ENCODE data around the gene SOCS7.

The SOCS7 gene

DNA sequence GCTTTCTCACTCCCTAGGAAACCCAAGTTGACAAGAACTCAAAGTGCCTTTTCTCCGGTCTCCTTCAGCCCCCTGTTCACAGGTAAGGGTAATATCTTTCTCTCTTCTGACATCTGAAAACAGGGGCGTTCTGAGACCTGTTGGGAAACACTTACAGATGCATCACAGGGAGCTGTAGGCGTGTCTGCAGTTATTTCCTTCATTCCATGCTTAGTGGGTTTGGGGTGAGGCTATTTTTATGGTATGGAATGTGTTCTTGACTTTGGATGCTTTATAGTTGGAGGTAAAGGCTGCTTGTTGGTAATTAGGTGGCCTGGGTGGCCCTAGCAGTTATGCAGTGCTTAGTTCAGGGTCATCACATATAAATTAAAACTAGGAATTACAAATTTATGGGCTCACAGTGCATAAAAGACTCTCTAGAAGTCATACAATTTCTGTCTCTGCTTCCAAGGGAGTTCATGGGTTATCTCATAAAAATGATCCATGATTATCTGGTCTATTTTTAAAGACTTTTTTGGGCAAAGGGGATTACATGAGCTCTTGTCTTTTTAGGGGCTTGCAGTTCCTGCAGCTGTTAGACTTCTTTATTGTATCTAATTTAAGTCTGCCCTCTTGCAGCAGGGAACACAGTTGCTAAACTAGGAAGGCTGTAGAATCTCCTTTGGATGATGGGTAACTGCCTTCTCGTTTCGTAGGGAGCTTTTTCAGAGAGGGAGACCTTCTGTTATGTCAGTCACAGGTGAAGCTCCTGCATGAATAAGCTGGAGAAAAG, 10.2 kb downstream of the SOCS7 start:
- H3K36me3 ChIP-seq (replicated peaks) = peaks cover 15% of the 10 kb centered on the region
- H3K9me3 ChIP-seq = no peaks in the 10 kb centered on the region
- peaks cover 12% of the 10 kb centered on the region for H3K4me1 ChIP-seq
- no peaks in the 10 kb centered on the region for H3K27me3 ChIP-seq (ENCODE audit: low read depth)
- no peak for DNase-seq (ENCODE audit: low spot score in 2 of 2)
- no peak overlapping the region for H3K4me3 ChIP-seq
- in situ Hi-C loops (cut with MboI; ENCODE audit: low sequenced_read_pairs) = no loop called here

DNA sequence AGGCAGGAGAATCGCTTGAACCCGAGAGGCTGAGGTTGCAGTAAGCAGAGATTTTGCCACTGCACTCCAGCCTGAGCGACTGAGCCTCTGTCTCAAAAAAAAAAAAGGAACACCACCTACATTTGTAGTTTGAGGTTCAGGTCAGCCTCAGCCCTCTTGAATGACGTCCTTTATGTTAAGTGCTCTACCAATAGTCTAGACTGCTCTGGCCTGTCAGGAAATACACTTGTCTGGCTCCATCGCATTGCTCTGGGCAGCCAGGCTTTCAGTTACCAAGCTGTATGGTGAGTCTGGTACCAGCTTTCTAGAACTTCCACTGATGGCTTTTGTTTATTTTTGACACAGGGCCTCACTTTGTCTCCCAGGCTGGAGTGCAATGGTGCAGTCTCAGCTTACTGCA, 11.4 kb downstream of the SOCS7 start:
- in situ Hi-C loops (cut with MboI; ENCODE audit: low sequenced_read_pairs) = no loop called here
- Histone ChIP-seq H3K36me3 (replicated peaks) (peaks cover 23% of the 10 kb centered on the region), H3K9me3 (no peaks in the 10 kb centered on the region), H3K27me3 (ENCODE audit: low read depth) (no peaks in the 10 kb centered on the region), H3K4me1 (peaks cover 4% of the 10 kb centered on the region), H3K4me3 (no peak overlapping the region)
- DNase-seq (ENCODE audit: low spot score in 2 of 2) = no peak

DNA sequence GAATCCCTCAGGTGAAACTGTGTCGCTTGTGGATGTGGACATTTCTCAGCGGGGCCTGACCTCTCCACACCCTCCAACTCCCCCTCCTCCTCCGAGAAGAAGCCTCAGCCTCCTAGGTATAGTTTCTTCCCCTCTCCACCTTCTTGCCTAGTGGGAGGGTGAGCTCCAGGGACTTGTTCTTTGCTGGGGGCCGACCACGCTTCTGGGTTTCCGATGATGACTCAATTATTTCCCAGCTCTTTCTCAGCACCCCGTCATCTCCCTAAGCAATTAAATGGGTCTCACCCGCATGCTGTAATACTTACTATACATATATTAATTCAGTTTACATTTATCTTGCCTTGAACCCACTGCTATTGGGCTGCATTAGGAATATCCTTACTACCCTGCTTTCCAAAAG, 13.1 kb downstream of the SOCS7 start:
- H3K27me3 ChIP-seq (ENCODE audit: low read depth) = no peaks in the 10 kb centered on the region
- H3K9me3 ChIP-seq = no peaks in the 10 kb centered on the region
- H3K4me3 ChIP-seq = no peak overlapping the region
- H3K36me3 ChIP-seq (replicated peaks) = peaks cover 34% of the 10 kb centered on the region
- in situ Hi-C loops (cut with MboI; ENCODE audit: low sequenced_read_pairs) = no loop called here
- no peaks in the 10 kb centered on the region for H3K4me1 ChIP-seq
- no peak for DNase-seq (ENCODE audit: low spot score in 2 of 2)

DNA sequence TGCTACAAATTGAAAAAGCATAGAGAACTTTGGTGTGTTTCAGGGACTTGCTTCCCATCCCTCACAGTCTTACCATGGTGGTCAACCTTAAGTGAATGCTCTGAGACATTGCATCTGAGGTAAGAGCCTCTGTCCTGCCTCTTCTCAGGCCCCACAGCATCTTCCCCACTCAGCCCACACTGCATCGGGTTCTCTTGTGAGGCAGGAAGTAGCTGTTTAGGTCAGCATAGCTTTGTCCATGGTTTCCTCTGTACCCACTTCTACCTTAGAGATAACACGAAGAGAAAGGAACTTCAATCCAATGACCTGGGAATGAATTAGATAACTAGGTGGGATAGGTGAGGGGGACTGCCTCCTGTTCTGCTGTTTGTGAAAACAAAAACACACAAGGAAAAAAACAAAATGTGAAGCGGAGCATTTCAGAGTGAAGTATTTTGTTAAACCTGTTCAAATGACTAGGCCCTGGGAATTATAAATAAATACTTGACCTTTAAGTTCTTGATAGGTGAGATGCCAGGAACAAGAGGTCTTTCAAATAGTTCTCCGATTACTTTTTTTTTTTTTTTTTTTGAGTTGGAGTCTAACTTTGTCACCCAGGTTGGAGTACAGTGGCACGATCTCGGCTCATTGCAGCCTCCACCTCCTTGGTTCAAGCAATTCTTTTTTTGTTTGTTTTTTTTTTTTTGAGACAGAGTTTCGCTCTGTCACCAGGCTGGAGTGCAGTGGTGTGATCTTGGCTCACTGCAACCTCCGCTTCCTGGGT, 17.7 kb downstream of the SOCS7 start:
- Histone ChIP-seq H3K36me3 (replicated peaks) (peaks cover 53% of the 10 kb centered on the region), H3K4me1 (no peaks in the 10 kb centered on the region), H3K4me3 (no peak overlapping the region), H3K27me3 (ENCODE audit: low read depth) (no peaks in the 10 kb centered on the region), H3K9me3 (no peaks in the 10 kb centered on the region)
- no peak for DNase-seq (ENCODE audit: low spot score in 2 of 2)
- in situ Hi-C loops (cut with MboI; ENCODE audit: low sequenced_read_pairs) = no loop called here

DNA sequence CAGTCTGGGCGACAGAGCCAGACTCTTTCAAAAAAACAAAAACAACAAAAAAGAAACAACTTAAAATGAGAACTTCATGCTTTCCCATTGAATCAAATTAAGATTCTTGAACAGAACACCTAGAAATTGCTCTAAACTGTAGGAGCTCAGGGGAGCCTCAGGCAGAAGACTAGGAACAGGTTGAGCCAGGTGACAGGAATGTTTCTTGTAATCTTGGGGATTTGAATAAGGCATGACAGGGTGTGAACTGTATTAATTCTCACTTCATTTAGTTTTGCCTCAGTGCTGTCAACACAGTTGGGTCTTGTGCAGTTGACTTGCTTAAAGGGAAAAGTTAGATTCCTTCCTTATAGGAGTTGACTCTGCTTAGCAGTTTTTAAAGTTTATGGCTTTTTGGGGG, 27.8 kb downstream of the SOCS7 start:
- H3K36me3 ChIP-seq (replicated peaks) = peaks cover 32% of the 10 kb centered on the region
- DNase-seq (ENCODE audit: low spot score in 2 of 2) = no peak
- no peaks in the 10 kb centered on the region for H3K27me3 ChIP-seq (ENCODE audit: low read depth)
- no peak overlapping the region for H3K4me3 ChIP-seq
- H3K4me1 ChIP-seq = no peaks in the 10 kb centered on the region
- in situ Hi-C loops (cut with MboI; ENCODE audit: low sequenced_read_pairs) = no loop called here
- H3K9me3 ChIP-seq = no peaks in the 10 kb centered on the region

DNA sequence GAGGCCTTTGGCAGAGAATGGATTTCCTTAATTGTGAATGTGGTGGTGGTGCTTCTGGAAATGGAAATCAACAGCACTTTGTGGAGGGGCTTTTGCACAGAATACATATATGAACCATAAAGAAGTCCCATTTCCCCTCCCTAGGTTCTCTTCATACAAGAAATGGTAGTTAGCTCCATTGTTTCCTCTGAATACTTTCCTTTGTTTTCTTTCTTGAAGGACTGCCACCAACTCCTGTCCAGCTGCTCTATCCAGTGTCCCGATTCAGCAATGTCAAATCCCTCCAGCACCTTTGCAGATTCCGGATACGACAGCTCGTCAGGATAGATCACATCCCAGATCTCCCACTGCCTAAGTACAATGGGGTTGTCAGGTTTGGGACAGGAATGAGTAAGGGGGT, 43.4 kb downstream of the SOCS7 start:
- Histone ChIP-seq H3K36me3 (replicated peaks) (peaks cover 24% of the 10 kb centered on the region), H3K9me3 (no peaks in the 10 kb centered on the region), H3K27me3 (ENCODE audit: low read depth) (no peaks in the 10 kb centered on the region), H3K4me1 (no peaks in the 10 kb centered on the region), H3K4me3 (no peak overlapping the region)
- no peak for DNase-seq (ENCODE audit: low spot score in 2 of 2)
- in situ Hi-C loops (cut with MboI; ENCODE audit: low sequenced_read_pairs) = no loop called here

DNA sequence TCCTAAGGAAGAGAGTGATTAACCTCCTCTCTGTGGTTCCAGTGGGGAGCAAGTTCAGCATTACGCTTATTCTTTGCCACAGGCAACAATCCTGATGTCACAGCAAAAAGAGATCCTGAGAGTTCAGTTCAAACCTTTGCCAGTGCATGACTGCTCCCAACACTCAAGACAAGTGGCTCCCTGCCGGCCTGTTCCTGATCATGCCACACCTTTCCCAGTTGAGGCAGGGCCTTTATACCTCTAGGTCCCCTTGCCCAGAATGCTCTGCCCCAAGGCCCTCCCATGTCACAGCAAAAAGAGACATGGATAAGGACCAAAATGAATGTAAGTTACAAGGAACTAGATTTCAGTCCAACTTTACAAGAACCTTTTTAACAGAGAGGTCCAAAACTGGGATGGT, 45.6 kb downstream of the SOCS7 start:
- no peaks in the 10 kb centered on the region for H3K9me3 ChIP-seq
- H3K4me3 ChIP-seq = no peak overlapping the region
- no peaks in the 10 kb centered on the region for H3K27me3 ChIP-seq (ENCODE audit: low read depth)
- no peak for DNase-seq (ENCODE audit: low spot score in 2 of 2)
- no peaks in the 10 kb centered on the region for H3K4me1 ChIP-seq
- in situ Hi-C loops (cut with MboI; ENCODE audit: low sequenced_read_pairs) = no loop called here
- peaks cover 35% of the 10 kb centered on the region for H3K36me3 ChIP-seq (replicated peaks)

DNA sequence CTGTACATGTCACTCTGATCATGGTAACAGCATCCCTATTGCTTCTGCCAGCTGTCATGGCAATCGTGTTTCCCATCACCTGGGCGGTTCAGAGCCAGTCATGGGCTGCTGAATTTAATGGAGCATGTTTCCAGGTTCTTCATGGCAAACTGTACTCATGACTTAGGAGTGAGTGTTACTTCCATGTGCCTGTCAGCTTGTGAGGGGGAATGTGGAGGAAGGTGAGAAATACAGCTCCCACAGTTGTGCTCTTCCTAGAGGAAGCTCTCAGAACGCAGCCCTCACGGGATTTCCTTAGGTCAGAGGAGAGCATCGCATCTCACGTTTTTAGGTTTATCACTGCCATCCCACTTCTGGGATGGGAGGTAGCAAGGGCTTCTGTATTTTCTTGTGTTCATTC, 48.6 kb downstream of the SOCS7 start:
- DNase-seq (ENCODE audit: low spot score in 2 of 2) = no peak
- Histone ChIP-seq H3K9me3 (no peaks in the 10 kb centered on the region), H3K36me3 (replicated peaks) (peaks cover 38% of the 10 kb centered on the region), H3K4me3 (no peak overlapping the region), H3K27me3 (ENCODE audit: low read depth) (no peaks in the 10 kb centered on the region), H3K4me1 (no peaks in the 10 kb centered on the region)
- in situ Hi-C loops (cut with MboI; ENCODE audit: low sequenced_read_pairs) = no loop called here

DNA sequence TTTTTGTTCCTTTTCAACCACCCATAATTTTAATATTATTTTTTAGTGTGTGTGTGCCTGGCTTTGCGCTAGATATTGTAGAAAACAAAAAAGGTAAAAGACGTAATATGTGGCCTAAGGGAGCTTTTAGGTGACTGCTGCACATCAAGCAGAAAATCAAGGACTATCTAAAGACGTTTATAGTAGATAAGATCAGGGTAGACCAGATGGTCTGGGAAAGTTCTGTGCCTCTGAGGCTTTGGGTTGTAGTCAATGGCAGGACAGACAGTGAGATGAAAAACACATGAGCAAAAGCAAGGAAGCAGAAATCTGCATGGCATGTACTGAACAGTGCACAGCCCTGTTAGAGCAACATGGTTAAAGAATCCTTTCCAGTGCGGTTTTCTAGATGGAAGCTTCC, 49.8 kb downstream of the SOCS7 start:
- DNase-seq (ENCODE audit: low spot score in 2 of 2) = no peak
- H3K36me3 ChIP-seq (replicated peaks) = peaks cover 31% of the 10 kb centered on the region
- in situ Hi-C loops (cut with MboI; ENCODE audit: low sequenced_read_pairs) = no loop called here

DNA sequence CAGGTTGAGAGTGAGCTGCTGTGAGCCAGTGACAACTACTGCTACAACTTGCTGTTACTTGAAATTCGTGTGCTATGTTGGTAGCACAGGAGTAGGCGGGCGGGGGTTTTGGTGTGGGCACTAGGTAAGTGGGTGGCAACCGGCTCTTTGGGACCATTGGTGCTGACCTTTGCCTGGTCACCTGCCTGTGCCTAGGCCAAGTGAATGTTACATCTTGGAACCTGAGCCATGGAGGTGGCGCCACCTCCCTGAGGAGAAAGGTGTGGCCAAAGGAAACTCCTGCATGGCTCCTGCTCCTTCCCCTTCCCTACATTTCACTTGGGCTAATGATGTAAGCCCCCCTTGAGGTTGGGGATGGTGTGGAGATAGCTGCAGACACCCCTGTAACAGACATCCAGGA, 51.3 kb downstream of the SOCS7 start:
- no peak for DNase-seq (ENCODE audit: low spot score in 2 of 2)
- no peaks in the 10 kb centered on the region for H3K27me3 ChIP-seq (ENCODE audit: low read depth)
- in situ Hi-C loops (cut with MboI; ENCODE audit: low sequenced_read_pairs) = no loop called here
- H3K4me1 ChIP-seq = no peaks in the 10 kb centered on the region
- peaks cover 19% of the 10 kb centered on the region for H3K36me3 ChIP-seq (replicated peaks)
- no peaks in the 10 kb centered on the region for H3K9me3 ChIP-seq
- H3K4me3 ChIP-seq = no peak overlapping the region

More for the DNA sequence above, 49.8 kb downstream of the SOCS7 start:
- Histone ChIP-seq H3K4me1 (no peaks in the 10 kb centered on the region), H3K9me3 (no peaks in the 10 kb centered on the region), H3K27me3 (ENCODE audit: low read depth) (no peaks in the 10 kb centered on the region), H3K4me3 (no peak overlapping the region)

DNA sequence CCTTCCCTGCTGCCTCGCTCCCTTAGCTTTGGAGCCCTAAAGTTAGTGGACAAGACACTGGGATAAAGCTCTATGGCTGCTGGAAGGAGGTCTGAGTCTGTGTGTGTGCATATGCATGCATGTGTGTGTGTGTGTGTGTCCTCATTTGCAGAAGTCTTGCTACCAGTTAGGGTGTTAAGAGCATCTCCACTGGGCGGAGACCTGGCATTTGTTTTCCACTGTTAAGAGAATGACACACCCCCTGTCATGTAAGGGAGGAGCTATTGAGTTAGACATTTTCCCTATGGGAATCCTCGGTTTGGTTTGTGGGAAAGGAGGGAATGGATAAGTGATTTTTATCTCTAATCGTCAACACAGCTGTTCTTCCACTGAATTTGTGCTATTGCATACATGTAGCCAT, 51.8 kb downstream of the SOCS7 start:
- H3K4me1 ChIP-seq = no peaks in the 10 kb centered on the region
- DNase-seq (ENCODE audit: low spot score in 2 of 2) = peak in 1 of 2 experiments; percentile 38
- in situ Hi-C loops (cut with MboI; ENCODE audit: low sequenced_read_pairs) = no loop called here
- no peaks in the 10 kb centered on the region for H3K27me3 ChIP-seq (ENCODE audit: low read depth)
- H3K9me3 ChIP-seq = no peaks in the 10 kb centered on the region
- H3K36me3 ChIP-seq (replicated peaks) = peaks cover 19% of the 10 kb centered on the region
- no peak overlapping the region for H3K4me3 ChIP-seq

DNA sequence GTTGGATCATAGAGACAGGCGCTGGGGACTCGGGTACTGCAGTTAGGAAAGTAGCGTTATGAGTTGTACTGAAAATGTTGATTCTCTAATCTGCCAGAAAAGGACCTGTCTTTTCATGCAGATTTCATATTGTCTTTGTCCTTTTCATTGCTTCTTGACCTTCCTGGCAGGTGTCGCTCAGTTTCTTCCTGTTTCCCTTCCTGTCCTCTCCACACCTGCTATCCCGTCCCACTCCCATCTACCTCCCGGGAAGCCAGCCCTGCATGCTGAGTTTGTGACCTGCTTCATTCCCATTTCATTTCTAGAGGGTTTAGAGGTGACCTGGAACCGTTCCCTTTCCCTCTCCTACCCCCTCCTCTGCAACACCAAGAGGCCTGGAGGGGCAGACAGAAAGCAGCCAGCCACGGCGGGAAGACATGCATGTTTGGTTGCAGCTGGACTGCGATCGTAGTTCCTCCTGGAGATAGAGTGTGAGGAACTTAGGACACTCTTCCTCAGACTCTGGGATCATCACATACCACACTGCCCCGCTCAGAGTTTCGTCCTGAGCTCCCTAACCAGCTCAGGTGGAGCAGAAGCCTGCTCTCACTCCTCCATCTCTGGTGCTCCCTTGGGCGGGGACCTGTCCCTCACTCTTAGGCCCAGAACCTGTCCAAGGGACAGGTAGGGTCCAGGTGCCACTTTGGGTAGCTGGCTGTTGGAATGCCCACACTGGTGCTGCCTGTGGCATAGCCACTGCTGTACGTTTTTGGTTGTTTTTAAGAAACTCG, 52.7 kb downstream of the SOCS7 start:
- Histone ChIP-seq H3K4me1 (no peaks in the 10 kb centered on the region), H3K4me3 (no peak overlapping the region), H3K36me3 (replicated peaks) (peaks cover 18% of the 10 kb centered on the region), H3K9me3 (no peaks in the 10 kb centered on the region), H3K27me3 (ENCODE audit: low read depth) (no peaks in the 10 kb centered on the region)
- DNase-seq (ENCODE audit: low spot score in 2 of 2) = no peak
- in situ Hi-C loops (cut with MboI; ENCODE audit: low sequenced_read_pairs) = no loop called here

DNA sequence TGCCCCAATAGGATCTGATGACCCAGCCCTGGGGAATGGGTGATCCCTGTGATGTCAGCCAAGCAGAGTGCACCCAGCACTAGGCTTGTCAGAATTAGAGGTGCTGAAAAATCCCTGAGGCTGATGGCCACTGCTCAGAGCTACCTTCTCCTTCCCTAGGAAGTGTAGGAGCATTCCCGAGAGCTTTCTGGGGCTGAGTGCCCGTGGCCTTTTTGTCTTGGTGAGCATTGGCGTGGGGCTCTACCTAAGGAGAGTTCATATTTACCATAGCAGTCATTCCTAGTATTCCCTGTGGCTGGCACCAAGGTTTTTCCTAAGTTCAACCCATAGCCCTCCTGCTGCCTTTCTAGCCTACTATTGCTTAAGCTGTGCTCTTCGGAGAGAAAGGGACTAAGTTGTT, 54.0 kb downstream of the SOCS7 start:
- no peaks in the 10 kb centered on the region for H3K4me1 ChIP-seq
- in situ Hi-C loops (cut with MboI; ENCODE audit: low sequenced_read_pairs) = no loop called here
- H3K4me3 ChIP-seq = no peak overlapping the region
- DNase-seq (ENCODE audit: low spot score in 2 of 2) = no peak
- no peaks in the 10 kb centered on the region for H3K9me3 ChIP-seq
- H3K36me3 ChIP-seq (replicated peaks) = peaks cover 10% of the 10 kb centered on the region
- H3K27me3 ChIP-seq (ENCODE audit: low read depth) = no peaks in the 10 kb centered on the region

DNA sequence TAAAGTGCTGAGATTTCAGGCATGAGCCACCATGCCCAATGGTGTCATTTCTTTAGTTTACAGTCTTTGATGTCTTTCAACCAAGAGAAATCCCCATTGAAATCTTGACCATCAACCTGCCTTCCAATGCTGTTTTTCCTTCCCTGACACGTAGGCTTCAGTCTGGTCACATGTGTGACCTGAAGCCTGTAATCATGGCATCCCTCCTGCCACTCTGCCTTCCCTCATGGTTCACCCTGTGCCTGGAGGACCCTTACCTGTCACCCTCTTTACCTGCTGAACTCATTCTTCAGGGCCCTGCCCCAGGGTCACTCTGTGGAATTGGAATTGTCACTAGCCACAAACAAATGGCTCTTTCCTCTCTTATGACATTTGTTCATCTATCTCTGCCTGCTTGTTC, 58.6 kb downstream of the SOCS7 start:
- no peaks in the 10 kb centered on the region for H3K9me3 ChIP-seq
- DNase-seq (ENCODE audit: low spot score in 2 of 2) = no peak
- in situ Hi-C loops (cut with MboI; ENCODE audit: low sequenced_read_pairs) = loop anchor here (5.0 kb wide), 1 partner anchor 63 kb away; no protein-coding TSS in a partner anchor
- H3K4me1 ChIP-seq = peaks cover 4% of the 10 kb centered on the region
- H3K36me3 ChIP-seq (replicated peaks) = no peaks in the 10 kb centered on the region
- H3K27me3 ChIP-seq (ENCODE audit: low read depth) = no peaks in the 10 kb centered on the region
- H3K4me3 ChIP-seq = no peak overlapping the region

Data from HAP-1 (cell line).